OCI-LY3 (cell line): ENCODE results near the gene CHST10.

ENCODE experiments used
- CTCF ChIP-seq: fragments of 200-600, 300-600 bp; sonication (generic); IDR thresholded peaks from 2 replicates; pipeline ENCODE4 v1.5.1; 2014; ENCODE audit warnings: antibody characterized with exemption, low read length, low read depth
- EZH2phosphoT487 ChIP-seq: fragments of 200-600 bp; shearing (Covaris generic); IDR thresholded peaks from 2 replicates; pipeline ENCODE4 v1.6.1; 2018; ENCODE audit warnings: antibody characterized with exemption, mixed run types, low read depth

GRCh38 chr2:100424277-100424875, 6.9 kb upstream of the CHST10 start:
- TF ChIP-seq CTCF, result no peak
- no peak for TF ChIP-seq EZH2phosphoT487
